Measurements from ENCODE around the gene ADAMTS2.

GRCh38 chr5:179154991-179155955, 190.0 kb downstream of the ADAMTS2 start:
- TF ChIP-seq POLR2A (IDR thresholded peaks at IDR 0.05; ENCODE audit: low read depth, low read length) (no peak), POLR2AphosphoS5 (IDR thresholded peaks at IDR 0.05; ENCODE audit: low read depth, low read length) (no peak), TAF1 (IDR thresholded peaks at IDR 0.05; ENCODE audit: low read depth, low read length) (no peak), SPI1 (IDR thresholded peaks at IDR 0.05; ENCODE audit: low read depth, low read length) (no peak), PAX5 (IDR thresholded peaks at IDR 0.05; ENCODE audit: insufficient read depth, low read length, severe bottlenecking) (no peak)

Measured in GM12891 (cell line).